ENCODE measurements around the gene NFATC2IP.
"Not testable (repeated sequence)": the region's sequence is repeated elsewhere in the genome, so short reads cannot be mapped to it uniquely, and the experiment has no call there.

The NFATC2IP gene

DNA sequence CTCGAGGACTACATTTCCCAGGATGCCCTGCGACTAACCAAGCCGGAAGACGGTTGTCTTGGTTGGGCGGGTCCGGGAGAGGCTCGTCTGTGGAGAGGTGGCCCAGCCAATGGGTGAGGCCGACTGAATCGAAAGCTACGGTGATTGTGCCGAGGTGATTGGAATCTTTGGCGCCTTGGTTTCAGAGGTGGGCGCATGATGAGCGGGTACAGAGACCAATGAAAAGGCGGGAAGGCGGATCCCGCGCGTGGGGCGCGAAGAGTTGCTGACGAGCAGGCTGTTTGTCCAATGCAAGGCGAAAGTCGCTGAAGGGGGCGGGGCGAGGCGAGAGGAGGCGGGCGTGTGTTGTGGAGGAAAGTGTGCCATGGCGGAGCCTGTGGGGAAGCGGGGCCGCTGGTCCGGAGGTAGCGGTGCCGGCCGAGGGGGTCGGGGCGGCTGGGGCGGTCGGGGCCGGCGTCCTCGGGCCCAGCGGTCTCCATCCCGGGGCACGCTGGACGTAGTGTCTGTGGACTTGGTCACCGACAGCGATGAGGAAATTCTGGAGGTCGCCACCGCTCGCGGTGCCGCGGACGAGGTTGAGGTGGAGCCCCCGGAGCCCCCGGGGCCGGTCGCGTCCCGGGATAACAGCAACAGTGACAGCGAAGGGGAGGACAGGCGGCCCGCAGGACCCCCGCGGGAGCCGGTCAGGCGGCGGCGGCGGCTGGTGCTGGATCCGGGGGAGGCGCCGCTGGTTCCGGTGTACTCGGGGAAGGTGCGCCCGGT lies at the start of gene NFATC2IP:
TSS of gene NFATC2IP (plus strand) at position 290 of the 762 bp plus-strand sequence. CDS start at position 365, 75 bp downstream.
- peak; percentile 100 for DNase-seq

GRCh38 chr16:28901862-28902261 lies 48.9 kb upstream of the NFATC2IP start:
- DNase-seq = no peak

DNA sequence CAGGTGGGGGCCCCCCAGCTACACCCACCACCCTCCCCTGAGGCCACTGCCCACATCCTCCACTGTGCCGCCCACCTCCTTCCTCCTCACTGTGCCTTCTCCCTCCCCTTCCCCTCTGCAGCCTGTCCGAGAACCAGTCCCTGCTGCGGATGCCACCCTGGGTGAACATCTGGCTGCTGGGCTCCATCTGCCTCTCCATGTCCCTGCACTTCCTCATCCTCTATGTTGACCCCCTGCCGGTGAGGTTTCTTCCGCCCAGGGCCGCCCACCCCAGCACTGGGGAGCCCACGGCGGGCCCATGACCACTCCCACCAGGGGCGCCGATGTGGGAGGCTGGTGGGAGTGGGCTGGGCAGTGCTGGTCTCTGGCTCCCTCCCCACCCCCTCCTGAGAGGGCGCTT lies 47.8 kb upstream of the NFATC2IP start:
- no peak for DNase-seq

DNA sequence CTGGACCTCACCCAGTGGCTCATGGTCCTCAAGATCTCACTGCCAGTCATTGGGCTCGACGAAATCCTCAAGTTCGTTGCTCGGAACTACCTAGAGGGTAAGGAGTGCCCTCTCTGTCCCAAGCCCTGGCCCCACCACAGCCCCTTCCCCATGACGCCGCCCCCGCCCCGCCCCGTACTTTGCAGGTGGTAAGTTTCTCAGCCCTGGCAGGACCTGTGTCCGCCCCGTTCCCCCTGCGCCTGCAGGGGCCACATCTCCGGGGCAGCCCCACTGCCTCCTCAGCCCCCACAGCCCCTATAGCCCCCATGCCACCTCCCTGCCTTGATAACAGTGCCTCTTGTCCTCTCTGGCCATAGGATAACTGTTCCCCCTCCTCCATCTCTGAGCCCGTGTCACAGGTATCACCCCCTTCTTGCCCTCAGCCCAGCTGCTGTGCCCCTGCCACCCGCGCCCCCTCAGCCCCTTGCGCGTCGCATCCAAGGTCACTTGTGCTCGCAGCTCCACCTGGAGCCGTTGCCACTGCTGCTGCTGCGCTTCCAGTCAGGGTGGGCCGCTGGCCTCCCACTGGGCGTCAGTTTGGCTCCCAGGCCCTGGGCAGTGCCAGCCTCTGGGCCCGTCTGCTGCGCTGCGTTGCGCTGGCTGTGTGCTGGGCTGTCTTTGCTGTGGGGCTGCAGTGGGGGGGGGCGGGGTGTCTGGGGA lies 47.2 kb upstream of the NFATC2IP start:
- no peak for DNase-seq

DNA sequence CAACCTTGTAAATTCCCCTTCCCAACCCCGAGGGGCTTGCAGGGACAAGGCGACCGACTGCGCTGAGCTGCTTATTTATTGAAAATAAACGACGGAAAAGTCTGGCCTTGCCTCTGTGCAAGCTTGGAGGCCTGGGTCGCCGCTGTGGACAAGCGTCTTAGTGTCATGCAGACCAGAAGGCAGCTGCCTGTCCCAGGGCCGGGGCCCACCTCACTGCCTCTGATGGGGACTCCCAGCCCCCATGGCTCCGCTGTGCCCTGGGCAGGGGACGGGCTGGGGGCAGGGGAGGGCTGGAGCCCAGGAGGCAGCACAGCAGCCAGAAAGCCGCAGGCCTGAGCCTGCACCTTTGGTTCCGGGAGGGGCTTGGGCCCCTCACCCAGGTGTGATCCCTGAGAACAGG lies 46.4 kb upstream of the NFATC2IP start:
- DNase-seq = no peak

DNA sequence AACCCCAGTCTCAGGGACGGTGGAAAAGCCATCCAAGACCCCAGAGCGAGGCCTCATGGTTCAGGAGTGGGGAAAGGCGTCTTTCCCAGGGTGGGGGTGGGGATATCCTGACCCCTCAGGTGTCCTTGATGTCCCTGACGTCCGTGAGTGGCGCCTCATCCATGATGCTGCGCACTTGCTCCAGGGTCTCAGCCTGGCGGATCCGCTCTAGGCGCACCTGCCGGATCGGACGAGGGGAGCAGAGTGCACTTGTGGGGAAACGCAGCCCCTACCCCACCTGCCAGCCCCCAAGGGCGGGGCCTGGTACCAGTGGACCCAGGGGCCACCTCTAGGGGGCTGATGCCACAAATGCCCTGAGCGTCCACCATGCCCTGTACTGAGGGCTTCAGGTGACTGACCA lies 45.9 kb upstream of the NFATC2IP start:
- no peak for DNase-seq

GRCh38 chr16:28905229-28905754 lies 45.4 kb upstream of the NFATC2IP start:
- no peak for DNase-seq

DNA sequence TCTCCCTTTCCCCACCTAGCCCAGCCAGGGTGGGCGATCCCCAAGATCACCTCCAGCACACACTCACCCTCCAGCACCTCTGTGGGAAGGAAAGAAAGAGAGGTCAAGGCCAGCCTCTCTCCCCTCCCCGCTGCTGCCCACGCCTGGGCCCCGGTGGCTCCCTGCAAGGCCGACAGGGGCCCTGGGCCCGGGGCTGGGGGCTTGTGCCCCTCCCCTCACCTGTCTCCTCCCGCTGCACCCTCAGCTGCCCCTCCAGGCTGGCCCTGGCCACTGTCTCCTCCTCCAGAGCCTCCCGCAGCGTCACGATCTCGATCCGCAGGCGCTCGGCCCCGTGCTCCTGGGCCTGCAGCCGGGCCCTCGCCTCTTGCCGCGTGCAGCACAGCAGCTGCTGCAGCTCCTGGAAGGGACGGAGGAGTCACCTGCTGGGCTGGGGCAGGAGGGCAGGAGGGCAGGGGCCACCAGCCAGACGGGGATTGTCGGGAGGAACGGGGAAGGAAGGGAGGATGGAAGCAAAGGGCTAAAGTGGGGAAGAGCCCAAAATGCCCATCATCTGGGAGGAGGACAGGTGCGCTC lies 44.9 kb upstream of the NFATC2IP start:
- no peak for DNase-seq

GRCh38 chr16:28910086-28911031 lies 40.4 kb upstream of the NFATC2IP start:
- no peak for DNase-seq

- DNase-seq = no peak
These were observed 38.2 kb upstream of the NFATC2IP start for GRCh38 chr16:28912558-28912957.

- DNase-seq = no peak
These were observed 36.6 kb upstream of the NFATC2IP start for GRCh38 chr16:28913946-28914724.

GRCh38 chr16:28915181-28915580 lies 35.6 kb upstream of the NFATC2IP start:
- DNase-seq = no peak

DNA sequence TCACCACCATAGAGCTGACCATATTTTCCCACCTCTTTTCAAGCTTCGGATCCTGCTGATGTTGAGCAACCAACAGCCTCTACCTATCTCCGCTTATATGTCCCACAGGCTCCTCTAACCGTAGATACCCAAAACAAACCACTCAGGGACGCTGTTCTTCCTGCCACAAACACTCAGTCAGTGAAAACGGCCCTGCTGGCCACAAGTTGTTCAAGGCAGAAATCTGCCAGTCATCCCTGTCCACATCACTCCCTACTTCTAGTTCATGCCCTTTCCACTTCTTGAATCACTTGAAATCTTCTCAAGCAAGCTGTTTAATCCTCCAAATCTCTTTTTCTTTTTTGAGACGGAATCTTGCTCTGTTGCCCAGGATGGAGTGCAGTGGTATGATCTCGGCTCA lies 33.6 kb upstream of the NFATC2IP start:
- DNase-seq = no peak

- DNase-seq = no peak
These were observed 32.0 kb upstream of the NFATC2IP start for GRCh38 chr16:28918698-28919097.

DNA sequence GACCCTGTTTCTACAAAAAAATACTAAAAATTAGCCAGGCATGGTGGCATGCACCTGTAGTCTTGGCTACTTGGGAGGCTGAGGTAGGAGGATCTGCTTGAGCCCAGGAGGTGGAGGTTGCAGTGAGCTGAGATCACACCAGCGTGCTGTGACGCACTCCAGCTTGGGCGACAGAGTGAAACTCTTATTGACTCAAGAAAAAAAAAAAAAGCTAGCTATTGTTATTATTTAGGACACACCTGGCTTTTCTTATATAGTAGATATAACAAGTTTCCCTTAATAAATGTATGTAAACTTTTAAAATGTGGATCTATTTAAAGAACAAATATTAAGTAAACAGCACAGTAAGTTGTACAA lies 27.5 kb upstream of the NFATC2IP start:
- DNase-seq = no peak

DNA sequence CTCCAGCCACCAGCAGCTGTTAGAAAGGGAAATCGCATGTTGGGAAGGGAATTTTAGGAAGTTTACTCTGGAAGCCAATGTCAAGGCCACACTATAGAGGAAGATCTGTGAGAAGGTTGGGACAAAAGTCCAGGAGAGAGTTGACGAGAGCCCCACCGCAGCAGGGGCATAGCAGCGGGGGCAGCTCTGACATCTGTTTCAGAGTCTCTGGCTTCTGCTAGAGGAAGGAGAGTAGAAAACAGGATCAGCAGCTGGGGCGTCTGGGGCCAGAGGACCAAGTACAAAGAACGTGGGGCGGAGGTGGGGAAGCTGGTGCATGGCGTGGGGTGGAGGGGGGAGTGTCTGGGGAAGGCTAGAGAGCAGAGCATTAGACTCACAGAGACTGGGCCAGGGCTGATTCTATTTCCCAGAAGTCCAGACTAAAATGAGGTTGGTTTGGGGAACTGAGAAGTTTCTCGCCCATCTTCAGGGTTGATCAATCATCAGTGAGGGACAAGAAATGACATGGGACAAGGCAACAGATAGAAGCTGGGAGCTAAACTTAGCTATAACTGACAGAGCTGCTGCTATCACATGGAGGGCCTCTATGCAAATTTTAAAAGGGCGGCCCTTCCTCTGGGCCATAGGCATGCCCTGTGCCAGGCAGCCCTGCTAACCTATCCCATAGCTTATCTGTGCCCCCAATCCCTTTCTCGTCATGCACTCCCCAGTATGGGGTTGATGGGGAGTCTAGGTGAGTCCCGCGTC lies 26.9 kb upstream of the NFATC2IP start:
- peak; percentile 98 for DNase-seq

GRCh38 chr16:28924399-28924761 lies 26.4 kb upstream of the NFATC2IP start:
- no peak for DNase-seq

GRCh38 chr16:28924762-28925385 lies 25.9 kb upstream of the NFATC2IP start, which contains the start of gene RABEP2:
RABEP2 (minus strand) TSS chr16:28925238; CDS start chr16:28925163, 75 bp downstream.
- peak; percentile 79 for DNase-seq

DNA sequence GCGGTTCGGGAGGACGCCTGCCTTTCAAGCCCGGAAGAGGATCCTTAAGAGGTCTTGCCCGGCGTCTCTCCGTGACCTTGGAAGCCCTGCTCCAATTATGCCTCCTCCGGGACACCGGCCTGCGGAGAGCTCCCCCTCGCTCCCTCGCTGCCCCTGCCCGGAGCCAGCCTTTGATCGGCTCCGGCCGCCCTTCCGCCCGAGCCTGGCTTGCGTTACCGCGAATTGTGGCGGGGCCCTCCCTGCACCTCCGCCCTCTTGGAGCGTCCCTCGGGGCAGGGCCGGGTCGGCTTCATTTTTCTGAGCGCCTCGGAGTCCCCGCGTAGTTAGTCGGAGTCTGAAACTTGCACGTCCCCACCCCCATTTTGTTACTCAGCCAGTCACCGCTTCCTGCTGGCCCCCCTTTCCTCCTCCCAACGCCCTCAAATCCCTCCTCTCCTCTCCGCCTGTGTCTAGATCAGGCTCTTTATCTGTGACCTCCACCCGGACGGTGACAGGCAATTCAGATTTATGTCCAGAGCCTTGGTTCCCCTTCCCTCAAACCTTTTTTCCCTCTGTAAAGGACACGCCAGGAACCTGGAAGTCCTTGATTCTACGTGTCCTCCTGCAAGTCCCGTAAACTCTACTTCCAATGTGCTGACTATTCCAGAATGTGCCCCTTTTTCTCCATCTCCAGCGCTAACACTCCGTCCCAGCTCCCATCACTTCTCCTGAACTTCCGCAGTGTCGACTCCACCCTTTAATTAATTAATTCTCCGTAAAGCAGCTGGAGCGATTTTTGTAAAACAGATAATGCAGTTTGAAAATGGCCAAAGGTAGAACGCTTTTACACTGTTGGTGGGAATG lies 25.1 kb upstream of the NFATC2IP start:
- peak; percentile 70 for DNase-seq

GRCh38 chr16:28926284-28926683 lies 24.5 kb upstream of the NFATC2IP start:
- DNase-seq = not testable (repeated sequence)

Measured in MV-4-11 (cell line).